Right renal pelvis (tissue), 4 donors: ENCODE data around the gene TOX2. TPM values are rescaled to one million over a fixed set of nuclear protein-coding genes. Genes with fewer than 3 reads are reported as not detected.
"Not testable (repeated sequence)": the region's sequence is repeated elsewhere in the genome, so short reads cannot be mapped to it uniquely, and the experiment has no call there.

Experiments
- DNase-seq, 4 donors: peaks; one replicate each; pipeline ENCODE4 v3.0.0-alpha.2; 2013; ENCODE audit warnings: low read depth in 4 of 4, low spot score in 3 of 4, missing footprints in 1 of 4
- polyA plus RNA-seq, 4 donors: library from polyadenylated mRNA; unstranded; fragments of 120-200 nt; gene quantifications; one replicate each; pipeline ENCODE4 v1.2.1, GENCODE V29; 2013; ENCODE audit not compliant: insufficient read length in 4 of 4

The TOX2 gene
- polyA plus RNA-seq, 4 donors, result 3.8 to 5.1 (median 4.2) TPM

DNA sequence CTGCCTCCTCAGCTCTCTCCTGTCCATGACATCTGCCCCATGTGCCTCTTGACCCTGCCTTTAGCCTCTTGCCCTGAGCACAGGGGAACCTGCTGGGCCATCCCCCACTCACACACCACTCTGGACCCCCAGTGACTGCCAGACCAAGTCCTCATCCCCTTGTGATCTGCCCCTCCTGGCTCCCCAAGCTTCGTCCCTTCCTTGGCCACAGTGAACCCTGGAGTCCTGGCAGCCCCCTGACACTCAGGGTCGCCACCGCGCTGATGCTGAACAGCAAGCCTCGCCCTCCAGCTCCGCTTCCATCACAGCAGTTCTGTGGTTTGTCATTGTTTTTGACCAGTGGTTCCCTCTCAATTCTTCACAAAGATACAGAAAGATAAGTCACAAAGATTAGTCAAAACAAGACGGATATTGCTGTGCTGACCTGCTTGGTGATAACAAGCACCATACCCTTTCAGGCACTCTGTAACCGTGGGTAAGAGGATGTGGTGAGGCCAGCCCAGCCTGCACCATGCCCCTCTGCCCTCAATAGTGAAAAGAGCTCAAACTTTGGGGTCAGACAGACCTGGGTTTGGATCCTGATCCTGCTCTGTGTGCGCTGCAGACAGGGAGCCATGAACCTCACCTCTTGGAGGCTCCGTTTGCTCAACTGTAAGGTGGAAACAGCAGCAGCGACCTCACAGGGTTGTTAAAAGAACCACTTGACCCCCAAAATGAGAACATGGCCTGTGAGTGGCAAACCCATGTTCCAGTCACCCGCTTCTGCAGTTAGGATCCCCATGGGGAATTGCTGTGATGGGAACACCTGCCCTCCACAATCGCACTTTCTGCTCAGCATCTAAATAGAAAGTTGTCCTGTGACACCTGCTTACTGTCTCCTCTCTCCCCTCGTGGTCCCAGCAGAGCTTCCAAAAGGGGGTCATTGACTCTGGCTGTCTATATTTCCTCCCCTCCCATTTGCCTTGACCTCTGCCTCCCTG, 114.5 kb downstream of the TOX2 start:
- DNase-seq, result no peak

DNA sequence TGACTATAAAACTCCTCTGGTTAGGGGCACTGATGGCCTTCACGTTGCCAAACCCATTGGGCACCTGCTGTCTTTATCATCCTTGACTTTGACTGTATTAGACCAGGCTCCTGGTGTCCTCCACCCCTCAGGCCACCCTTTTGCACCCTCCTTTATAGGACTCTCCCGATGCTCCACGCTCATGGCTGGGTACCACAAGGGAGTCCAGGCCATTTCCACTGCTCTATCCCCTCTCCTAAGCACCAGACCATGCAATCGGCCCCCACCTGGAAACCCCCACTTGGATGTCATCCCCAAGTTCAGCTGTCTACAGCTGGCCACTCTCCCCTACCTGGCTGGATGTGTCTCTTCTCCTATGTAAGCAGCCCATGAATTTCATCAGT, 115.2 kb downstream of the TOX2 start:
- DNase-seq, result no peak

GRCh38 chr20:44030394-44030793, 115.7 kb downstream of the TOX2 start:
- no peak for DNase-seq

DNA sequence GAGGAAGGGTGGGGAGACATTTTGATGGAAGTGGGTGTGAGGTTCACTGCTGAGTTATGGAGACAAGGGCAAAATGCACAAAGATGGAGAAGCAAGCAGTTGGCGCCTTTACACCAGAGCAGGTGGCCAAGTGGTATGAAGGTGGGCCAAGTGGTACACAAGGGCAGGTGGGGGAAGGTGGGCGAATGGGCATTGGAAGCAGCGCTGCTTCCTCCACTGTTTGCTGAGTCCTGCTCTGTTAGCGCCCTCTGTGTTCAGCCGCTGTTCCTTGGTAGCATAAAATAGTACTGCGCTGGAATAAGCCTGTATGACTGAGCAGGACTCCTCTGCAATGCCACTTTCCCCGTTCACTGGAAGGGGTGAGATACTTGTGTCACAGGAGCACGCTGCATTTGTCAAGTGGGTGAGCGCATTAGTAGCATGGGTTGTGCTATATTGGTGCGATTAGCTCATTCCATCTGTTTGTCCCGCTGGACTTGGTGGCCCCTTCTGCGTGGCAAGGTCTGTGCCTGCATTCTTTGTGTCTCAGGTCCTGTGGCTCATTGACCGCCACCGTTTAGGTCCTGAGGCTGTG, 116.4 kb downstream of the TOX2 start:
- no peak for DNase-seq

DNA sequence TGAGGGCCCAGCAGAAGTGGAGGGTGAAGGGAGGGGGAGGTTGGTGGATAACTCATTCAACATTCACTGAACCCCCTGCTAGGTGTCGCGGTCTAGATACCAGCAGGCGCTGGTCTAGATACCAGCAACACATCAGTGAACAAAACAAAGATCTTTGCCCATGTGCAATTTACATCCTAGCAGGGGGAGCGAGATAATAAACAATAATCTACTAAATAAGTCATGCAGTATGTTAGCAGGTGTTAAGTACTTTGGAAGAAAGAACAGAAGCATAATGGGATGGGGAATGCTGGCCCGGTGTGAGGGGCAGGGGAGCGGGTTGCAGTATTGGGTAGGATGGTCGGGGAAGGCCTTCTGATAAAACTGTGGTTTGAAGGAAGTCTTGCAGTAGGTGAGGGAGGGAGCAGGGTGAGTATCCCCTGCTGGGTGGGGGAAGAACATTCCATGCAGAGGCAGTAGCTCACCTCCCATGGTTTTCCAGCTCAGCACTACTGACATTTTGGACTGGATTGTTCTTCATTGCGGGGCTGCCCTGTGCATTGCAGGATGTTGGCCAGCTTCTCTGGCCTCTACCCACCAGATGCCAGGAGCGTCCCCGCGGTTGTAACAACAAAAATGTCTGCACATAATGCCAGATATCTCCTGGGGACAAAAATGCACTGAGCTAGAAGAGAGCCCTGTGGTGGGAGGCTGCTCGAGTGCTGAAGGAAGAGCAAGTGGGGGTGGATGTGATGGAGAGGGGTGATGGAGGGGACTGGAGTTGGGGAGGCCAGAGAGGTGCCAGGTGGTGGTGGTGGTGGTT, 117.3 kb downstream of the TOX2 start:
- no peak for DNase-seq

GRCh38 chr20:44032583-44033331, 118.1 kb downstream of the TOX2 start:
- DNase-seq, result no peak

GRCh38 chr20:44033344-44033743, 118.7 kb downstream of the TOX2 start:
- DNase-seq, result no peak

DNA sequence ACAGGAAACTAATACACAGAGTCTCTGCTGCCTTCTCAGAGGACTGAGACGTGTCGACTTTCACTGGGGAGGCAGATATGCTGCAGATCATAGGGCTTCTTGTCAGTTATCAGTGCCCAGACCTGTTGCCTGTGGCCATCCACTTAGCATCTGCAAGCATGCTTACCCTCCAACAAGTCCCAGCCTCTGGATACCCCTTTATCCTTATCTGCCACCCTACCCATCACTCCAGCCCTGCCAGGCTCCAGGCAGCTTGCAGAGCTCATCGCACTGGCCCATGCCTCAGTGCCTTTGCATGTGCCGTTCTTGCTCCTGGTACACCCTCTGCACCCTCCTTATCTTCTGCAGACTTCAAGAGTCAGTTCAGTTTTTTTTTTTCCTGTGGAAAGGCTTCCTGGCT, 119.2 kb downstream of the TOX2 start:
- no peak for DNase-seq

DNA sequence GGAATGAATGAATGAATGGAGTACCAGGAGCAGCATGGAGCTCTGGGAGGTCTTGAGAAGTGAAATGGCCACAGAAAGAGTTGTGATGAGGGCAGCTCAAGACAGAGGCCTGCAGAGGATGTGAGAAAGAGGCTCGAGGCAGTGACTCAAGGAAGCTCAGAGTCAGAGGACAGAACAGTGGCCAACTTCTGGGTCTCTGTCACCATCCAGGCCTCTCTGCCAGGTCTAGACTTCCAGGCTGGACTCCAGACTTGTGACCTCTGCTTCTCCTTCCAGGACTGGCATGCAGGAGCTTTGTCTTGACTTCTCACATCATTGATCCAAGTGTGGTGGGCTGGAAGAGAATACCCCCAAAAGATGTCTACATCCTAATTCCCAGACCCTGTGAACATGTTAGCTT, 119.8 kb downstream of the TOX2 start:
- no peak for DNase-seq

- no peak for DNase-seq
These were observed 120.4 kb downstream of the TOX2 start for GRCh38 chr20:44034965-44035635.

DNA sequence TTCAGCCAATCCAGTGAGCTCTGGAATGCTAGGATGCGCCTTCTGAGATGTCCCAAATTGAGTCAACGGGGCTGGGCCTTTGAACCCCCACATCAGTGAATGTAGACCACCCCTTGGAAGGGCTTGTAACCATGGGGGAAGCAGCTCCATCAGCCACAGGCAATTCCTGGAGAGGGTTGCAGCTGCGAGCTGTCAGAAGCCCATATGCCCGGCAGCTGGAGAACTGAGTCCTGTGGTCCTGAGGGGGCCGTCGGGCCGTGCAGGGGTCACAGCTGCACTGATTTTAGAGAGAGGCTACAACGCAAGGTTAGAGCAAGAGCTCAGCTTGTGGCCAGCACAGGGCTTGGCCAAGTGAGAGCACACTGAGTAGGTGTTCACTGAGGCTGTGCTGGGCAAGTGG, 121.3 kb downstream of the TOX2 start:
- DNase-seq, result no peak

GRCh38 chr20:44036441-44036840, 121.8 kb downstream of the TOX2 start:
- no peak for DNase-seq

DNA sequence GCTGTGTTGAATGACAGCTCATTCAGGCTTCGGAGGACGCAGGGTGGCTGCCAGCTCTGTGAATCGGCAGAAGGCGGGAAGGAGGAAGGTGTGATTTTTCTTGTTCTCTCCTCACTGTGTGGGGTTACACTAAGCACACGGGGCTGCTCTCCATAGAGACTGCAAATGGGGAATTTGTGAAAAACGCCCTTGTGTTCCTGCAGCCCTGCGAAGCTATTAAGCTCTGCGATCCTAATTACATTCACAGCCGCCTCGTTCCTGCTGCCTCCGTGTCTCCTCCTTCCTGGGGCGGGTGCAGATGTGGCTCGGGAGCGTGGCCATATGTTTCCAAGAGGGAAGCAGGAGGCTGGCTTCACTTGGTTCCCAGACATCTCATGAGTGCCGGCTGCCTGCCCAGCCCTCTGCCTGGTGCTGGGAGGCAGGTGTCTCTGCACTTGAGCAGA, 124.0 kb downstream of the TOX2 start:
- DNase-seq, result no peak

DNA sequence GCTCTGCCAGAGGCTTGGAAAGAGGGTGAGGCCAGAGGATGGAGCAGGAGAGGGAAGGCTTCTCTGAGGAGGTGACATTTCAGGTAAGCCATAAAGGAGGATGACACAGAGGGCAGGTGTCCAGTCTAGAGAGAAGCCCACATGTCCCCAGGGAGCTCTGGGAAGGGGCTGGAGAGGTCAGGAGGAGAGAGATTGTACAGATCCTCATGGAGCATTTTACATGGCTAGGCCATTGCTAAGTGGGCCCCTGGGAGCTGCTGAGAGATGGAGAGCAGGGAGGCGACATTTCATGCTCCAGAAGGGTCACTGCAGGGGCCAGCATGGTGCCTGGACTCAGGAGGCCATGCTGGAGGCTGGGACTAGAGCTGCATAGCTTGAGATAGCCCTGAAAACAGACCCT, 124.5 kb downstream of the TOX2 start:
- no peak for DNase-seq

DNA sequence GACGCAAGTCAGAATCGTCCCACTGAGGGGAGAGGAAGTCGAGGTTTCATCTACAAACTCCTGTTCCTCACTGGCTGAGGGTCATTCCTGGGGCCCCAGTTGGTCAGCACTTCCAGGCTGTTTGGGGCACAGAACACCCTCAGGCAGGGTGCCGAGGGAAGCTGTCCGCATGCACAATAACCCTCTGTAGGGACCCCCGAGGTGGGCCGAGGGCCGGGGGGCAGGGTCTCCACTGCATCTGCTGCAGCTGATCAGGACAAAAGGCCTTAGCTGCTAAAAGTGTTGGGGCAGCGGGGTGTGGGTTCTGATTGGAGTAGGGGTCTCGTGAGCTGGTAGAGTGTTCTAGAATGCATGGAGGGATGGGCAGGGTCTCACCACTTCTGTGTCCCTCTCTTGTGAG, 125.1 kb downstream of the TOX2 start:
- DNase-seq, result no peak

DNA sequence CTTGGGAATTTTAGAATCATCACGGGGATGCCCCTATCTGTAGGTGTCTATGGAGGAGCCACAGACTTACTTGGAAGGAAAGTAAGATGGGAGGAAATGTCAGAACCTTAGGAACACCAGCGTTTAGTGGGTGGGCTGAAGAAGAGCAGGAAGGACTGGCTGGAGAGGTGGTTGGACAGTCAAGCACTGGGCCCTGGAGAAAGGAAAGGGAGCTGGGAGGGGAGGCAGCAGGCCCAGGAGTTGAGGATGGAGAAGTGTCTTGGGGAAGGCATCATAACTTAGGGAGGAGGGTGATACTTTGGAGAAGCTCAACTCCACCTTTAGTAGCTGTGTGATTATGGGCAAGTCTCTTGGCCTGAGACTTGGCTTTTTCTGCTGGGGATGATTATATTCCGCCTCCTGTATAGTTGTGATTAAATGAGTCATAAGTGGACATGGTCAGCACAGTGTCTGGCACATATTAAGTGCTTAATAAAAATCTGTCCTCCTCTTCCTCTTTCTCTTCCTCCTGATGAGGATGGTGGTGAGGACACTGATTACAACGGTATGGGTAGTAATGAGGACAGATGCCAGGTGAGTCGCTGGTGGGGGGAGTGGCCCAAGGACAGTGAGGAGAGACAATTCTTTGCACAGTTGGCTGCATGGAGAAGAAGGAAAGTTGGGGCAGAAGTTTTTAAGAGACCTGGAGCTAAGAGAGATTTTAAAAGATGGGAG, 125.7 kb downstream of the TOX2 start:
- DNase-seq, result no peak

- DNase-seq, result no peak
These were observed 126.3 kb downstream of the TOX2 start for GRCh38 chr20:44041001-44041400.

DNA sequence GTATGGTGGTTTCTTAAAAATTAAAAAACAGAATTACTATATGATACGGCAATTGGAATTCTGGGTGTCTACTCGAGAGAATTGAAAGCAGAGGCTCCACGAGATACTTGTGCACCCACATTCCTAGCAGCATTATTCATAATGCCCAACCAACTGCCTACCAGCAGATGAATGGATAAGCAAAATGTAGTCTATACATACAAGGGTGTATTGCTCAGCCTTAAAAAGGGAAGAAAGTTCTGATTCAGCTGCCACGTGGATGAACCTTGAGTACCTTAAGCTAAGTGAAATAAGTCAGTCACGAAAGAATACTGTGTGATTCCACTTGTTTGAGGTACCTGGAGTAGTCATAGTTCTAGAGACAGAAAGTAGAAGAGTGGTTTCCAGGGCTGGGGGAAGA, 130.1 kb downstream of the TOX2 start:
- DNase-seq, result not testable (repeated sequence)

DNA sequence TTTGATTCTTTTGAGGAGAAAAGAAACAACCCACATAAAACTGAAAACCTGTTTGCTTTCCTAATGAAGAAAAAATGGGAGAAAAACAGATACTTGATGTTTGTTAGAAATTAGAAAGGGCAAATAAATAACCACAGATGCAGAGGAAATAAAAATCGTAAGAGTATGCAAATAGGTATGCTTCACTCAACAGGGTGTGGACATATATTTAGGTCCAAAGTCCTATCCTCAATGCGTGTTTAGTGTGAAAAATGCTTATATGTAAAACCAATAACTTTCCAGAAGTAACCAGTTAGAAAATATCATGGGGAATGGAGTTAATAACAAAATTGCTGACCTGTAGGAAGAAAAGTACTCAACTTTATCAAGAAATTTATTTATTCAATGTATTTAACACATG, 135.7 kb downstream of the TOX2 start:
- no peak for DNase-seq
